Right lung (tissue), 5 donors: ENCODE data around the gene TRAK1. TPM values are rescaled to one million over a fixed set of nuclear protein-coding genes. Genes with fewer than 3 reads are reported as not detected.

Experiments
- DNase-seq, 2 donors: peaks; one replicate each; pipeline ENCODE4 v3.0.0-alpha.2; 2013
- polyA plus RNA-seq, 5 donors: library from polyadenylated mRNA; unstranded; fragments of 120-200 nt; gene quantifications; one replicate each; pipeline versions ENCODE4 v1.2.1 to v1.2.3, GENCODE V29; 2013; ENCODE audit warnings: inconsistent platforms in 1 of 5, low replicate concordance in 1 of 5; ENCODE audit not compliant: insufficient read length in 5 of 5, insufficient read depth in 1 of 5

The TRAK1 gene
- polyA plus RNA-seq, 5 donors = 28.0 to 31.9 (median 28.3) TPM

GRCh38 chr3:42148982-42149432, 57.9 kb downstream of the TRAK1 start:
- peak; percentile 56 to 66 for DNase-seq

DNA sequence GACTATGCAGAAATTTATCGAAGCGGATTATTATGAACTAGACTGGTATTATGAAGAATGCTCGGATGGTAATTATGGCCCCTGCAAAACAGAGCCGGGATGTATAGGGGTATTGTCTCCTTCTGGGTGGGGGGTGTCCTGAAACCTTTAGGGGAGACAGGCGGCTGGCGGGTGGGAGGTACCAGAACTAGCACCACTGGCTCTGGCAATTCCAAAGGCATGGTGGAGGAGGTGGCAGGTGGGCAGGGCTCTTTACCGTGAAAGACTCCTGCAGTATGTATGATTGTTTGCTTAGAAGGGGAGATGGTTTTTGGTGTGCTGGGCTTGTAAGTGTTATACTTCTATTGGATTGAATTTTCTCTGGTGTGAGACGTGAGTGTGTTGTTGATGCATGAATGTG, 58.4 kb downstream of the TRAK1 start:
- no peak for DNase-seq

DNA sequence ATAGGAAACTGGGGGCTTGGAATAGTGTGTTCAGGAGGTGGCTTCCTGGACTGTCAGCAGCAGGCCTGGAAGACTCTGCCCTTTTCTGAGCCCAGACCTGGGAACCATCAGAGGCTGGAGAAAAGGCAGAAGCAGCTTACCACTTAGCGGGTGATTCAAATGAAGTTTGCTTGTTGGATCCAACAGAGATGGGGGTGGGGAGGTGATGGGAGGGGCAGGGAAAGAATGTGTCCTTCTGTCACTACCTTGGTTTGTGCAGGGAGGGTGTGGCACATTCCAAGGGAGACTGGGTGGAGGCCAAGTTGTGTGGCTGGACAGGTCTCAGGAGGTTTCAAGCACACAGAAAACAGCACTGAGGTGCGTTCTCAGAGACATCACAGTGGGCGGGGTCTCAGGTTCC, 58.8 kb downstream of the TRAK1 start:
- no peak for DNase-seq

GRCh38 chr3:42151596-42152168, 60.5 kb downstream of the TRAK1 start:
- DNase-seq = no peak

- no peak for DNase-seq
Measured at GRCh38 chr3:42152193-42152592, 61.0 kb downstream of the TRAK1 start.

DNA sequence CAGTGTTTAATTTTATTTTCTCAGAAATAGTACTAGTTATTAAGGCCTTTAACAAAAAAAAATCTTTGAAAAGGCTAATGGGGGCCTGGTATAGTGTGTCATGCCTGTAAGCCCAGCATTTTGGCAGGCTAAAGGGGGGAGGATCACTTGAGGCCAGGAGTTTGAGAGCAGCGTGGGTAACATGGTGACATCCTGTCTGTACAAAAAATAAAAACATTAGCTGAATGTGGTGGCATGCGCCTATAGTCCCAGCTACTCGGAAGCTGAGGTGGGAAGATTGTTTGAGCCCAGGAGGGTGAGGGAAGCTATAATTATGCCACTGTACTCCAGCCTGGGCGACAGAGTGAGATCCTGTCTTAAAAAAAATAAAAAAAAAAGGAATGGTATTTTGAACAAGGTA, 61.9 kb downstream of the TRAK1 start:
- no peak for DNase-seq

GRCh38 chr3:42157540-42158538, 66.7 kb downstream of the TRAK1 start:
- DNase-seq = no peak

DNA sequence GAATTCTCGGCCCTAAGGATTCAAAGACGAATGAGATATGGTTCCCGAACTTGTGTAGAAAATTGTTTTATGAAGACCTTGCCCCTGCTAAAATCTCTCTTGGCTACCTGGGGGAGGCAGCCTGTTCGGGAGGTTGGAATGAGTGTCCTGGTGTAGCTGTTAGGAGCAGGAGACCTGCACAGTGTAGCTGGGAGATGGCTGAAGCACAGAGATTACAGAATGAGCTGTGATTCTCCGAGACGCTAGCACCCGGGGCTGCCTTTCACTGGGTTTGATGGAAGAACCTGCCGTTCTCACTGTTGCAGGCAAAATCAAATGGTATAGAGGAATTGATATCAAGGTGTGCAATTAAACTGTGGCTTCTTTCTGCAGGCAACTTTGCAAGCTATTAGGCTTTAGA, 68.0 kb downstream of the TRAK1 start:
- no peak for DNase-seq

DNA sequence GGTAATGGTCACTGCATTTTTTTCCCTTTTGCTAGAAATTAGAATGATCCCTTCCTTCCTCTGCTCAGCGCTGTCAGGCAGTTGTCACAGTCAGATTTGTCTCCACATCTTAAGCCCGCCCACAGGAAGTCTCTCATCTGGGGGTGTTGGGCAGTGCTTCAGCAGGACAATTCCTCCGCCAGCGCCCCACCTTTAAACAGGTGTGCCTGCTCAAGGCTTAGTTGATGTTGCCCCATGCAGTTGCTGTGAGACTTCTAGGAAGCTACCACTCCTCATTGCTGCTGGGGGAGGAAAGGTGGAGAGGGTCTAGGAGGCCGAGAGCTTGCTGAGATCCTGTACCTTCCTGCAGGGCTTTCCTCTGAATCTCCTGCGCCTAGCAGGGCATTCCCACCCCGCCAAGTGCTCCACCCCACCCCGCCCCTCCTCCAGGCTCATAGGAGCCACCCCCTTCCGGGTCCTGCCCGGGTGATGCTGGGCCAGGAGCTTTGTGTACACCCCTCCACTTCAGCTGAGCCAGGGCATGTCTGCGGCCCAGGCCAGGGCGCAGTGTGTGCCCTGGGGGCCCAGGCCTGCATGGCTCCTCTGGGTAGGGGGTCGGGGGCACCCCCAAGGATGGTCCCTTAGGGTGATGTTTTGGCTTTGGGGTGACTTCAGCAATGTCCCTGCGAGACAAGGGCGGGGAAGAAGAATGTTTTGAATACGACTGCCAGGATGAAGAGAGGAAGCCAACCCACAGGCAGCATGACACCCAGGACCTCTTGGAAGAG, 68.7 kb downstream of the TRAK1 start:
- DNase-seq = peak; percentile 48 to 57

DNA sequence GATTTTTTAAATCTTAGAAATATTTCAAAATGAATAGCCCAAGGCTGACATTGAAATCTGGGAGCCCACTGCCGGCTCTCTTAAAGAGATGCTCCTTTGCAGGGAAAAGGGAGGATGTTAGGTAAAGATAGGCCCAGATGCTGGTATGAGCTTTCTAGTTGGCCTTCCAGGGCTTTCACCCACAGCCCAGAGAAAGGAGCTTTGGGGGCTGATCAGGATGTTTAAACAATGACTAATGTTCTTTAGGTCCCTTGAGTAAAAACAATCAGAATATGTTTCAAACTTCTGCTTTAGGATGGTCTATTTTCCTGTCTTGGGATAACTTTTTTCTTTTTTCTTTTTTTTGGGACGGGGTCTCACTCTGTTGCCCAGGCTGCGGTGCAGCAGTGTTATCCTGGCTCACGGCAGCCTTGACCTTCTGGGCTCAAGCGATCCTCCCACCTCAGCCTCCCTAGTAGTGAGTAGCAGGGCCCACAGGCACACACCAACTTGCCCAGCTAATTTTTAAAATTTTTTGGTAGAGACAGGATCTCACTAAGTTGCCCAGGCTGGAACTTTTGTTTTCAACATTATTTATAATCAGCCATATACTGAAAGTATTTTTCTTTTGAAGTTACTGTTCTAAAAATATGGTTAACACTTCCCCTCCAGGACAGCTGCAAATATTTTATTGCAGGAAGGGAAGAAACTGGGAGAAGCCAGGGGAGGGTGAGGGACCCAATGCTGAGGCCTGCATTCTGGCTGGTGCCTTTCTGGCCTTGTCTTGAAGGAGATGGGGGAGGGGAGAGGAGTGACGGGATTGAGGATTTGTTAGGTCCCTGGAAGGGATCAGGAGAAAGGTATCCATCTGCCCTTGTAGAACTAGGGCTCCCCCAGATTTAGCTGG, 70.1 kb downstream of the TRAK1 start:
- no peak for DNase-seq

DNA sequence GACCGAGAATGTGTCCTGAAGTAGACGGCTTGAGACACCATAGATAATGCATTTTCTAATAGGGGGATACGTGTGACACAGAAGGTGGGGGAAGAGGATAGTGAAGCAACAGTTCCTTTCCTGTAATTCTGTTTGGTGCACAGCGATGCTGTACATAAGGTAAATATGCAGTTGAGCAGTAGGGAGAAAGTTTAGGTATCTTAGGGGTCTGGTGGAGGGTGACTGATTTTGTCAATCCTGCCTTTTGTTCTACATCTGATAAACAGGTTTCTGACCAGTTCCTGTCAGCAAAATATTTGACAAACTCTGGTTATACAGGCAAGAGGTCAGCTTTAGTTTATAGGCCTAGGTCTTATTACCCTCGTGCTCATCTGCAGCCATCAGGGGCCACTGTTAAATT, 71.3 kb downstream of the TRAK1 start:
- no peak for DNase-seq

- DNase-seq = no peak
Measured at GRCh38 chr3:42163622-42164244, 72.6 kb downstream of the TRAK1 start.

GRCh38 chr3:42164656-42165055, 73.5 kb downstream of the TRAK1 start:
- no peak for DNase-seq

GRCh38 chr3:42165211-42165610, 74.1 kb downstream of the TRAK1 start:
- DNase-seq = no peak

DNA sequence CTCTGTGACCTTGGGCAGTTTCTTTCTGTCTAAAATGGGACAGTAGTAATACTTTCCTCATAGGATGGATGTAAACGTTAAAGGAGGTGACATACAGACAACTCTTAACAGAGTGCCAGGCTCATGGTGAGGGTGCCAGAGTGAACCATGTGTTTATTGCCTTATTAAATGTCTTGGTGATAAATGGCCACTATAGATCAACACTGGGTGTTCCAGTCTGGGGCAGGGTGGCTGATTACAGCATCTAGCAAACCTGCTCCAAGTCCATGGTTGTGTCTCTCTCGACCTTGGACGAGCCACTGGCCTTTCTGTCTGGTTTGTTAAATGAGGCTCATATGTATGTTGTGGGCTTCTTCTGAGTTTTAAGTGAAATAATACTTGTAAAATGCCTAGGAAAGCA, 75.1 kb downstream of the TRAK1 start:
- no peak for DNase-seq

- DNase-seq = no peak
Measured at GRCh38 chr3:42166662-42167300, 75.6 kb downstream of the TRAK1 start.

GRCh38 chr3:42169579-42170120, 78.5 kb downstream of the TRAK1 start:
- no peak for DNase-seq

DNA sequence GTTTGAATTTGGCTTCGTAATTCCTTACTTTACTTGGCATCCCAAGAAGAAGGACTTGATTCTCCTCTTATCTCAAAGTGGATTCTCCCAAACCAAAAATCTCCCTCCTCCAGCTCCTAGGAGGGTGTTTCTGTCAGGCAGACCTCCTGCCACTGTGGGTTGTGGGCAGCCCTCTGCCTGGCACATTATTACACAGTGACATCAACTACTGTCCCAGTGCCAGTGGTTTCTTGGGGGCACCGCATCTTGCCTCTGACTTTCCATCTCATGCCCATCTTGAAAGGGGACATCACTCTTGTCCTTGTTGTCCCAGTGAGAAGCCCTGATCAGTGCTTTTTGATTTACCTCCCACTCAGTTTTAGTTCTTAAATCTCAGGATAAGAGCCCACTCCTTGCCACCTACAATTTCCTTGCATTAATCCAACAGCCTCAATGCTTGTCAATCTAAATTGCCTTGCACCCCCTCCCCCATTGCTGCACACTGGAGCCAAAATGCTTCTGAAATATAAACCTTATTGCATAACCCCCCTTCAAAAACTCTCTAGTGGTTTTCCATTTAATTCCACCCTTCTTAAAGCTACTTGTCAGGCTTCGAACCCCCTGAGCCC, 81.0 kb downstream of the TRAK1 start:
- DNase-seq = no peak

DNA sequence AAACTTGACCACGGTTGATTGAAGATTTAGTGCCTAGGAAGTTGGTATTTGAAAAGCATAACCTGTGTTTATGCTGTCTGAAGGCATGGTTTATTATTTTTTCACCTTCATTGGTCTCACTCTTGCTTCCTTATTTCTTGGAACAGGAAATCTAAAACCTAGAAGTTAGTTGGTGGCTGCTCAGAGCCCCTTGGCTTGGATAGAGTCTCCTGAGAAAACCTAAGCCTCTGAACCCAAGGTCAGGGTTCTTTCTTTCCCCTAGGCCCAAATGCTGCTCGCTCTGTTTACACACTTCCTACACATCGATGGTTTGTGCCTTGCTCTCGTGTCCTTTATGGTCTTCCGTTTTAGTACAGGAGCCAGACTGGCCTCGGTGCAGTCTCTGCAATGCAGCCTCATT, 82.2 kb downstream of the TRAK1 start:
- DNase-seq = no peak
